Pancreas (tissue), 10 donors: ENCODE results near the gene LGALS4. TPM values are rescaled to one million over a fixed set of nuclear protein-coding genes. Genes with fewer than 3 reads are reported as not detected.
"Not testable (repeated sequence)": the region's sequence is repeated elsewhere in the genome, so short reads cannot be mapped to it uniquely, and the experiment has no call there.

Source experiments
- ATAC-seq, 4 donors: fragments of 200-7000 bp; cut with Tn5 transposase; one replicate each; pipeline versions ENCODE4 v1.8.0 to v1.9.1; 2020; ENCODE audit warnings: mild to moderate bottlenecking in 4 of 4, moderate library complexity in 4 of 4
- DNase-seq, 6 donors: peaks; one replicate each; pipeline ENCODE4 v3.0.0-alpha.2; 2020
- FAIRE-seq: peaks from 2 replicates; lab custom pipeline; 2012; peaks lifted over from hg19 to GRCh38; lab: Jason Lieb, UNC
- H3K27ac ChIP-seq, 4 donors: fragments of 200-600 bp; sonication (generic); 1 replicate in 3 of 4; 2 replicates in 1 of 4; pipeline versions ENCODE4 v1.5.0 to v1.8.0; 2020
- H3K27me3 ChIP-seq, 4 donors: fragments of 200-600 bp; one replicate each; pipeline ENCODE4 v1.8.0; 2021
- H3K36me3 ChIP-seq, 3 donors: fragments of 200-600 bp; sonication (generic) in 1 of 3; one replicate each; pipeline versions ENCODE4 v1.5.0 to v1.8.0; 2020 to 2021
- H3K4me1 ChIP-seq, 3 donors: fragments of 200-600 bp; one replicate each; pipeline ENCODE4 v1.8.0; 2021
- H3K4me3 ChIP-seq, 4 donors: fragments of 200-600 bp; sonication (generic) in 2 of 4; one replicate each; pipeline versions ENCODE4 v1.5.0 to v1.8.0; 2020 to 2021
- H3K9me3 ChIP-seq, 4 donors: fragments of 200-600 bp; one replicate each; pipeline ENCODE4 v1.8.0; 2021
- WGBS, 2 donors: extraction: QIAGEN DNeasy Blood & Tissue Kit; methylation state at CpG; one replicate each; pipeline ENCODE4 v1.1.7; 2013; 5-methylcytosine and 5-hydroxymethylcytosine counted together
- intact Hi-C, 3 donors: fragments of 100-400 bp; cut with DNase I; formaldehyde crosslinking; loops; one replicate each; pipeline versions ENCODE4 v1.11.1 to v1.14.2; 2022
- polyA plus RNA-seq, 2 donors: library from polyadenylated mRNA; stranded (reverse); fragments of 200-250 nt; gene quantifications; one replicate each; pipeline ENCODE4 v1.2.3, GENCODE V29; 2013
- total RNA-seq, 6 donors: library from RNA; stranded (reverse); fragmentation: NEBNext Ultra II Directional in 4 of 6; extraction: Animal tissue kit (Norgen Biotek cat#: 25700) in 4 of 6; gene quantifications; one replicate each; pipeline versions ENCODE4 v1.2.1 to v1.2.4, GENCODE V29; 2021 to 2023
- TF ChIP-seq, protein P1 (sequence below), 4 donors: fragments of 200-600 bp; sonication (generic) in 3 of 4; IDR thresholded peaks; one replicate each; pipeline versions ENCODE4 v1.5.0 to v1.8.0; 2021; ENCODE audit warnings: antibody characterized with exemption in 4 of 4
- donor health status: healthy with polysubstance abuse.
- donor health status: DM: no; HTN: no; CAD: no; lungs with moderate emphysema.
- donor health status: DM: no; HTN: no; CAD: no.
- donor health status: control.
- donor health status: control.
- donor health status: Bipolar disorder and iron deficiency.
- donor health status: DM: yes; HTN: yes; CAD: no.
- donor health status: DM: no; HTN: no; CAD: no.
- donor health status: DM: no; HTN: no; CAD: no.
- donor health status: DM: yes; HTN: yes; CAD: no.

The LGALS4 gene
- total and polyA plus RNA-seq, 8 donors: 14.2 to 135 (median 73.8) TPM

- no peaks in the 10 kb centered on the region for H3K9me3 ChIP-seq
- FAIRE-seq (no peak), ATAC-seq (no peak), DNase-seq (no peak)
- H3K4me3 ChIP-seq: no peak overlapping the region
- H3K36me3 ChIP-seq: no peaks in the 10 kb centered on the region
- H3K4me1 ChIP-seq: peaks cover 0 to 4% (median 0%) of the 10 kb centered on the region in 3 donors
- H3K27ac ChIP-seq: no peak overlapping the region
- 74 to 77% methylated on average over 7 of the region's 7 CpGs for WGBS, 2 donors
- intact Hi-C loops: no loop called here
- TF ChIP-seq, protein P1, sequence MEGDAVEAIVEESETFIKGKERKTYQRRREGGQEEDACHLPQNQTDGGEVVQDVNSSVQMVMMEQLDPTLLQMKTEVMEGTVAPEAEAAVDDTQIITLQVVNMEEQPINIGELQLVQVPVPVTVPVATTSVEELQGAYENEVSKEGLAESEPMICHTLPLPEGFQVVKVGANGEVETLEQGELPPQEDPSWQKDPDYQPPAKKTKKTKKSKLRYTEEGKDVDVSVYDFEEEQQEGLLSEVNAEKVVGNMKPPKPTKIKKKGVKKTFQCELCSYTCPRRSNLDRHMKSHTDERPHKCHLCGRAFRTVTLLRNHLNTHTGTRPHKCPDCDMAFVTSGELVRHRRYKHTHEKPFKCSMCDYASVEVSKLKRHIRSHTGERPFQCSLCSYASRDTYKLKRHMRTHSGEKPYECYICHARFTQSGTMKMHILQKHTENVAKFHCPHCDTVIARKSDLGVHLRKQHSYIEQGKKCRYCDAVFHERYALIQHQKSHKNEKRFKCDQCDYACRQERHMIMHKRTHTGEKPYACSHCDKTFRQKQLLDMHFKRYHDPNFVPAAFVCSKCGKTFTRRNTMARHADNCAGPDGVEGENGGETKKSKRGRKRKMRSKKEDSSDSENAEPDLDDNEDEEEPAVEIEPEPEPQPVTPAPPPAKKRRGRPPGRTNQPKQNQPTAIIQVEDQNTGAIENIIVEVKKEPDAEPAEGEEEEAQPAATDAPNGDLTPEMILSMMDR (IDR thresholded peaks at IDR 0.05): no peak
- H3K27me3 ChIP-seq: no peaks in the 10 kb centered on the region
Observed at GRCh38 chr19:38780443-38780842, 32.3 kb downstream of the LGALS4 start.

DNA sequence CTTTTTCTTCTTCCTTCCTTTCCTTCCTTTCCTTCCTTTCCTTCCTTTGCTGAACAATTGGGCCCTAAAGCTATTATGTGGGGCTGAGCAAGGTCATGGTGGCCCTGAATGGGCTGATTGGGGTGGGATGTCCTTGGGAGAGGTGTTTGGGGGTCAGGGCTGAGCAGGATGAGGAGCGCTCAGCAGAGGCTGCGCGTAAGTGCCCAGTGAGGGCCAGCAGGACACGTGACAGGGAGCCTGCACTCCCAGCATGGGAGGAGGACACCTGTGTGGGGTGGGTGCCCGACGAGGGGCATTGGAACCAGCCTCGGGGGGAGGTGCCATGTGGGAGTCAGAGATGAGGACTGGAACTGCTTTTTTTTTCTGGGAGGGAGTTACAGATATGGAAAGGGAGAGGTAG is 34.0 kb downstream of the LGALS4 start:
- no peak for ATAC-seq
- H3K36me3 ChIP-seq: no peaks in the 10 kb centered on the region
- no peaks in the 10 kb centered on the region for H3K27me3 ChIP-seq
- FAIRE-seq: no peak
- intact Hi-C loops: no loop called here
- H3K27ac ChIP-seq: no peak overlapping the region
- TF ChIP-seq, protein P1 (IDR thresholded peaks at IDR 0.05): no peak
- H3K9me3 ChIP-seq: no peaks in the 10 kb centered on the region
- H3K4me1 ChIP-seq: no peaks in the 10 kb centered on the region
- H3K4me3 ChIP-seq: no peak overlapping the region
- DNase-seq: no peak
- WGBS, 2 donors: 51 to 54% methylated on average over 7 of the region's 7 CpGs

- Histone ChIP-seq H3K4me3 (no peak overlapping the region), H3K36me3 (no peaks in the 10 kb centered on the region), H3K4me1 (no peaks in the 10 kb centered on the region), H3K27ac (no peak overlapping the region), H3K9me3 (no peaks in the 10 kb centered on the region), H3K27me3 (no peaks in the 10 kb centered on the region)
- no peak for ATAC-seq
- no peak for FAIRE-seq
- intact Hi-C loops: loop anchor here in 1 of 3 donors (2.0 kb wide), 1 partner anchor 18 kb away; no protein-coding TSS in a partner anchor
- TF ChIP-seq, protein P1 (IDR thresholded peaks at IDR 0.05): no peak
- WGBS, 2 donors: 74 to 78% methylated on average over 13 of the region's 13 CpGs
- no peak for DNase-seq
Observed at GRCh38 chr19:38774181-38774950, 38.4 kb downstream of the LGALS4 start.

DNA sequence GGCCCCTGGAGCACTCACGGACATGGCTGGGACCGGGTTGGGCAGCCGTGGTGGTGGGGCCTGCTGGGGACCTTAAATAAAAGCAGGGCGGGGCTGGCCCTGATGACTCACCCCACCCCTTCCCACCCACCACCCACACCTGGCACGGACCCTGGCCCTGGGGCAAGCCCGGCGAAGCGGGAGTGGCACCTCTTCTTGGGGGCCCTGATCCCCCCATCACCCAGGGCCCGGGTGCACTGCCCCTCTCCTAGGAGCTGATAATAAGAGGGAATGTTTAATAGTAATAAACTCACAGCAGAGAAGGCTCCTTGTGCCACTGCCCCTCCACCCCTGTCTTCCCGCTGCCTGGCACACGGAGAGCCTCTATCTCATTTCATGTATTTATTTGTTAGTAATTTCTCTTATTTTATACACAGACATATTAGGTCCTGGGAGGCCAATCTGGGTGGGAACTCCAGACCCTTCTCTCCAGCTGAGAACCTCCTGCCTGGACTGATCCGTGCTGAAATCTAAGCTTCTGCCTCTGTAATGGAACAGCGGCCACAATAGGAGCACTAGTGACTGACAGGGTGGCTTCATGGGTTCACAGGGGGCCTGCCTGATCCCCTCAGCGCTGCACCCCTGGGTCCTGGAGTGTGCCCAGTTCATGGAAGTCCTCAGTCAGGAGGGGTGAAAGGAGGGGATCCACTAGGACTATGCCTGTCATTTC is 39.1 kb downstream of the LGALS4 start, which contains the start of gene LGALS7:
TSS of gene LGALS7 (minus strand) at position 49 of the 709 bp plus-strand sequence. CDS start at position 24, 25 bp downstream.
- Histone ChIP-seq H3K27ac (no peak within 1 kb of the TSS), H3K27me3 (no peaks in the 10 kb centered on the region), H3K36me3 (no peaks in the 10 kb centered on the region), H3K4me1 (no peaks in the 10 kb centered on the region), H3K9me3 (no peaks in the 10 kb centered on the region), H3K4me3 (no peak within 1 kb of the TSS)
- TF ChIP-seq, protein P1 (IDR thresholded peaks at IDR 0.05): no peak
- intact Hi-C loops: loop anchor here in 1 of 3 donors (2.0 kb wide), 1 partner anchor 19 kb away; no protein-coding TSS in a partner anchor
- 80 to 84% methylated on average over 10 of the region's 14 CpGs for WGBS, 2 donors
- no peak for FAIRE-seq
- no peak for DNase-seq
- no peak for ATAC-seq

GRCh38 chr19:38771569-38771968 is 41.2 kb downstream of the LGALS4 start:
- 66 to 83% methylated on average over 7 to 9 of the region's 30 CpGs for WGBS, 2 donors
- ATAC-seq, H3K4me3 ChIP-seq, FAIRE-seq, H3K27ac ChIP-seq, DNase-seq, H3K27me3 ChIP-seq, H3K36me3 ChIP-seq, H3K4me1 ChIP-seq, intact Hi-C loops, H3K9me3 ChIP-seq: not testable (repeated sequence)

DNA sequence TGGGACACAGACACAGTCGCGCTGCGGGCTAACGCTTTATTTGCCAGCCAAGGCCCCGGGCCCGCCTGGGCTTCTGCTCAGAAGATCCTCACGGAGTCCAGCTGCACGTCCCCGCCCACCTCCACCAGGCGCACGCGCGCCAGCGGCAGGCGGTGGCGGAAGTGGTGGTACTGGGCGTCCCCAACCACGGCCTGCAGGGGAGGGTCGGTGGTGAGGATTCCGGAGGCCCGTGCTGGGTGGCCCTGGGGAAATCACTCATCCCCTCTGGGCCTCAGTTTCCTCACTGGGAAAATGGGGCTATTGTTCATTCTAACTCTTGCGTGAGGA is 41.8 kb downstream of the LGALS4 start:
- intact Hi-C loops, FAIRE-seq, H3K27me3 ChIP-seq, H3K9me3 ChIP-seq, H3K4me3 ChIP-seq, DNase-seq, H3K36me3 ChIP-seq, H3K4me1 ChIP-seq, H3K27ac ChIP-seq: not testable (repeated sequence)
- WGBS, 2 donors: 30 to 67% methylated on average over 1 of the region's 22 CpGs
- peak; percentile 87 to 96 (median 92) for ATAC-seq

DNA sequence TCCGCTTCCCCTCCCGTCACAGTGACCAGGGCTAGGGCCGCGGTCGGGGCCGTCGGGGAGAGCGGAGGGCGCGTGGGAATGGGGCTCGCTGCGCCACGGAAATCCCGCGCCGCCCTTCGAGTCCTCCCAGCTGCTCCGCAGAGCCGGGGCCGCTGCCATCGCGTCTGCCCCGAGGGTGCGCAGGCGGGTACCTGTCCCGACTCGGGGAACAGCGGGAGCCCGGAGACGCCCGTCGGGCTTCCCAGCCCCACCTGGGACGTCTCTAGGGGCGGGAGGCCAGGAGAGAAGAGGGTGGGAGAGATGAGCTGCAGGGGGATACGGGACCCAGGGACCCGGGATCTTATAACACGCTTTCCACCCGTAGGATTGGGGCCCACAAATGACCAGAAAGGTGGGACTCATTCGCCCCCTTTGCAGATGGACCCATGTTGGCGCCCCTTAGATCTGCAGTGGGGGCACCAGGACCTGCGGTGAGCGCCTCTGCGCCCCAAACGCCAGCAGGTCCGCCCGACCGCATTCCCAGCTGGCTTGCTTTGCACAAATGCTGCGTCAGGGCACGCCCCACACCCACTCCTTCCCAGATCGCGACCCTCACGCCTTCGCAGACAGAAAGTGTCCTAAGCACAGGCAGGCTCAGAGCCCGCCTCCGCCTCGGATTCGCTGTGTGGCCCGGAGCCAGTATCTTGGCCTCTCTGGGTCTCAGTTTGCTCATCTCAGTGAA is 42.4 kb downstream of the LGALS4 start:
- WGBS, 2 donors: 9 to 23% methylated on average over 21 to 27 of the region's 58 CpGs
- H3K9me3 ChIP-seq, intact Hi-C loops, H3K27me3 ChIP-seq, H3K4me1 ChIP-seq, FAIRE-seq, DNase-seq, H3K27ac ChIP-seq, H3K36me3 ChIP-seq: not testable (repeated sequence)
- H3K4me3 ChIP-seq: peak overlapping the region in 2 of 4 donors; percentile 13 to 19
- peak; percentile 24 to 44 (median 42) for ATAC-seq
